Skin epidermis (tissue), 12 donors: ENCODE data around the gene PDLIM7.
"Not testable (repeated sequence)": the region's sequence is repeated elsewhere in the genome, so short reads cannot be mapped to it uniquely, and the experiment has no call there.

ENCODE experiments used
- H3K27ac ChIP-seq, 21 experiments: fragments of 200-600 bp; sonication (generic) in 11 of 21; one replicate each; pipeline ENCODE4 v1.5.0; 2020; ENCODE audit warnings: mild to moderate bottlenecking in 3 of 21, inconsistent platforms in 2 of 21, moderate library complexity in 2 of 21
- H3K4me3 ChIP-seq, 7 experiments: fragments of 200-600 bp; sonication (generic) in 2 of 7; one replicate each; pipeline ENCODE4 v1.5.0; 2020; ENCODE audit warnings: inconsistent platforms in 2 of 7, mild to moderate bottlenecking in 2 of 7, moderate library complexity in 1 of 7

The PDLIM7 gene

DNA sequence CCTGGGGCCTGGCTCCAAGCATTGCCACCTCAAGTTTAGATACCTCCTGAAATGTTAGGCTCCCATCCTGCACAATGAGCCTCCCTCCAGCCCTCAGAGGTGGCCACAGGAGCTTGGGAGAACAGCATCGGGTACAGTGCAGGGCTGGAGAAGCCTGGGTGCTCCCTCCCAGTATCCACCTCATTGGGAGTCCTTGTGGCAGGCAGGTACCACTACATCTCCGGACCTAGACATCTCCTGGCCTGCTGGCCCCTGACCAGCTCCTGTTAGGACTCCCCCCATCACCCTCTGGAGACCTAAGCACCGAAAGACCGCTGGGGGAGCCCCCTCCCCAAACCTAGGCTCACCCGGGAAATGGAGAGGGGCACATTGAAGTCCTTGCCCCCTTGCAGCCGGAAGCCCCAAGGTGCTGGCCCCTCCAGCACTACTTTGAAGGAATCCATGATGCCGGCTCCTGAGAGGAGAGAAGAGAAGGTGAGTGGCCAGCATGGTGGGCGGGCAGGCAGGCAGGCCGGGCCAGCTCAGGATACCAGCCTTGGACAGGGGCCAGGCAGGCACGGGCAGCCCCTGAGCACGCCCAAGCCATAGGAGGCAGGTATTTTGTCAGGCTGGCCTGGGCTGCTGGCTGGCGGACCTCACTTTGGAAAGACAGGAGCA is 1.2 kb downstream of the PDLIM7 start:
- Histone ChIP-seq H3K4me3 (peak overlapping the region; percentile 60 to 79 (median 71)), H3K27ac (peak overlapping the region in 20 of 21 experiments; percentile 78 to 96 (median 87))

DNA sequence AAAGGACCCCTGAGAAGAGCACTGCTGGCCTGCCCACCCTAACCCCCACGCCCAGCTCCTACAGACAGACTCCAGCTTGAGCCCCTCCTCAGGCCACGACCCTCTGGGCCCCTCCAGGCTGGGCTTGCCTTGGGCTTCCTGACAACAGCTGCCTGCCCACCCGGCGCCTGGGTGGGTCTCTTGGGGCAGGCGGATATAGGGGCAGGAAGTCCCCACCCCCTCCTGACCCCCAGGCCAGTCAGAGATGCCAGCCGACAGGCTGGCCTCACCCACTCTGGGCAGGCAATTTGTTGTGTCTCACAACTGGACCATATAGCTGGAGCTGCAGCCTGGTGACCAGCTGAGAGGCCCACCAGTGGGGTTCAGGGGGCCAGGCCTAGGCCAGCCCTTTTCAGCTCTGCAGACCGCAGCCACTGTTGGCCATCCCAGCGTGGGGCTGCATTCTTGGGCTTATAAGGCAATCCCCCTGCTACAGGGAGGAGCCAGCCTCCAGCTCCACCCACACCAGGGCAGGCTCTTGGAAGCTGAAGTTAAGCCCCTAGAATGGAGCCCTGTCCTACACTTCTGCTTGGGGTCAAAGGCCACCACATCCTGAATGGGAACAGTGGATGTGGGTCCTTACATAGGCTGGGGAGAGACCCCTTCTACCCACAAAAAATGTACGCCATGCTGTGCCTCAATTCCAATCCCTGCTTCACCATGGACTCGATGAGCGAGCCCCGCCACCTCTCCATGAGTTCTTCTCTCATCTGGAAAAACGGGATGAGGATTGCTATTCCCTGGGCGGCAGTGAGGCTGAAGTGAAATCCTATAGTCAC is 2.0 kb downstream of the PDLIM7 start:
- Histone ChIP-seq H3K27ac (peak overlapping the region in 20 of 21 experiments; percentile 3 to 96 (median 87)), H3K4me3 (peak overlapping the region in 4 of 7 experiments; percentile 60 to 73 (median 68))

DNA sequence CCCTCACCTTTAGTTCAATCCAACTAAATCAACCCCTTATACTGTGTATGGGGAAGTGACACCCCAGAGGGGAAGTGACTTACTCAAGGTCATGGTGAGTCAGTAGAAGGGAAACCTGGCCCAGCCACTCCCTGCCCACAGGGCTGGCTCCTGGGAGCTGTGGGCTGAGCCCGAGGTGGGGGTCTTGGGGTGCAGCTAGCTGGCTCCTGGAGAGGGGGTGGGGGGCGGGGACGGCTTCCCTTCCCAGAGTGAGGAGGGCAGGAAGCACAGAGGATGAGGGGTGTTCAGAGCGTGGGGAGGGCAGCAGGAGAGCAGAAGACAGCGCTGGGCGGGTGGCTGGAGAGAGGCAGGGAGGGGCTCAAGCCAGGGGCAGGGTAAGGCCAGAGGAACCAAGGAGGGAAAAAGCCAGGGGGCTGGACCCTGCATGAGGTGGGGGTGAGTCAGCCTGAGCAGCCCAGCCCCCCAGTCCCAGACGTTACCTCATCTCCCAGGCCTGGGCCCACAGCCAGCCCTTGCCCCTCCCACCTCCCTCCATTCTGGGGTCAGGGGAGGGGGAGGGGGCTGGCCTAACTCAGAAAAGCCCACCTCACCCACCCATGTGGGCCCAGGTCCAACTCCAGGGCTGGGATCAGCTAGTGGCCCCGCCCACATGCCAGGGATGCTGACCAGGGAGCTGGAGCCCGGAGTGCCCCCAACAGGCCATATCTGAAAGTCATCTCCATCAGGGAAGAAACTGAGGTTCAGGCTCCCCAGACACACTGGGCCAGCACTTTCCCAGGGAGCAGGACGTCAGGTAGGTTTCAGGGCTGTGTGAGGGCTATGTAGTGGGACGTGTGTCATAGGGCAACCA is 2.8 kb downstream of the PDLIM7 start:
- Histone ChIP-seq H3K4me3 (peak overlapping the region in 2 of 7 experiments; percentile 64 to 71), H3K27ac (peak overlapping the region in 20 of 21 experiments; percentile 18 to 96 (median 85))

DNA sequence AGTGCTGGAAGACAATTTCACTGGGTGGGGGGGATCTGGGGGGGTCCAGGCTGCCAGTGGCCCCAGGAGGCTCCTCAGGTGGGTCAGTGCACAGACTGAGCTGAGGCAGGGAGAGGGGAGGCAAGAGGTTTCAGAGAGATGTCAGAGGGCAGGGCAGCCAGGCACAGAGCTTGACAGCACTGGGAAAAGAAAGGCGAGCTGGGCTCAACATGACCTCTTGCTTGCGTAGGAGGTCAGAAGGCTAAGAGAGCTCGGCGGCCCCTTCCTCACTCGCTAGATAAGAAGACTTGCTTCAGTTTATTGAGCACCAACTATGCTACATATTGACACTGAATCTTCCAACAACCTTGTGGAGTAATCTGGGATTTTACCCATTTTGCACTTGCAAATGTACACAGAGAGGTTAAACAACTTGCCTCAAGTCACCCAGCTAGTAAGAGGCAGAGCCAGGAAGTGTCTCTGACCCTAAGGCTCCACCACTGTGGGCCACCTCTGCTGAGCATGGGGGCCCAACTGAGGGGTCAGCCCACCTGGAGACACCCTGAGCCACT is 3.5 kb downstream of the PDLIM7 start:
- Histone ChIP-seq H3K4me3 (no peak overlapping the region), H3K27ac (peak overlapping the region in 20 of 21 experiments; percentile 18 to 96 (median 85))

GRCh38 chr5:177492841-177493240 is 4.6 kb downstream of the PDLIM7 start:
- peak overlapping the region in 7 of 21 experiments; percentile 10 to 88 (median 32) for H3K27ac ChIP-seq
- no peak overlapping the region for H3K4me3 ChIP-seq

DNA sequence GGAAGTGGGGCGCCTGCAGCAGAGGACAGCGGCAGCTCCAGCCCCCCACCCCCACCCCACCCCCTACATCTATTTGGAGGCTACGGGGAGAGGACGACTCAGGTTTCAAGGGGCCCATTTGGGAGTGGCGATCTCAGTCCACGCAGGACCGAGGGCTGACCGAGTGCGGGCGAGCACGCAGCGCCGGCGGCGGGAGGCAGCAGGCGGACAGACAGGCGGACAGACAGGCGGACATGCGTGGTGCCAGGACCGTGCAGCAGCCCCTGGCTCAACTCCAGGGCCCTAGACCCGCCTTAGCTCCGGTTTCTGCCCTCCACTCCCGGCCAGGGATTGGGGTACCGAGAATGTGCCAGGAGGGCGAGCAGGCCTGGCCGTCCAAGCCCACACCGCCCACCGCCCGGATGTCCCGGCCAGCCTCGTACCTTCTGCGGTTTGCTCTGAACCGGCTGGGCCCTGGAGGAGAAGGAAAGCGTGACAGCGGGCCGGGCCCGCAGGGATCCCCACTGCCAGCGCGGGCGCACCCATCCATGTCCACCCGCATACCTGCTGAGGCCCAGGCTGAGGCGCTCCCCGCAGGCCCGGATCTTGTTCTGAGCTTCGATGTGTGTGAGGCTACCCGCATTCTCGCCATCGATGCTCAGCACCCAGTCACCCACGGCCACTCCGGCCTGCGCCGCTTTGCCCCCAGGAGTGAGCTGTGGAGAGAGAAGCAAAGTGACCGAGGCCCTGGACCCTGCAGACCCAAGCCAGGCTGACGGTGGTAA is 5.2 kb downstream of the PDLIM7 start:
- Histone ChIP-seq H3K4me3 (no peak overlapping the region), H3K27ac (peak overlapping the region in 1 of 21 experiments; percentile 6)

DNA sequence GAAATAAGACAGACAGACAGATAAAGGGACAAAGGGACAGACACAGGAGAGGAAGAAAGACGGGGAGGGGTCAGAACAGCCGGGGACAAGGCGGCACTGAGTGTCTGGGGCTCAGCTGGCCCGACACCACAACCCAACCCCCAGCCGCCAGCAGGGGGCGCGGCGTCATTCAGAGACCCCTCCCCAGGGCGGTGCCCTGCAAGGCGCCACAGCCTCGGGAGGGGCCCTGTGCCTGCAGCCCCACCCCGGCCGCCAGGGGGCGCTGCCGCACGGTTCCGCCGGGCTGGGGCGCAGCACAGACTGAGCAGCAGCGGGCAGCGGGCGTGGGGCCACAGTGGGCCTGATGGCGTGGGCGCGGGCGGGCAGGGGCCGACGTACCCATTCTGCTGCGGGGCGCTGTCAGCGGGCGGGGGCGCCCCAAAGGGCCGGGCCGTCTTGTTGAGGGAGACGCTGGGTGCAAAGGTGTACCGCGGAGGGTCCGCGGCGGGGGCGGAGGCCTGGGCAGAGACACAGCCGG is 5.9 kb downstream of the PDLIM7 start:
- H3K4me3 ChIP-seq, result no peak overlapping the region

DNA sequence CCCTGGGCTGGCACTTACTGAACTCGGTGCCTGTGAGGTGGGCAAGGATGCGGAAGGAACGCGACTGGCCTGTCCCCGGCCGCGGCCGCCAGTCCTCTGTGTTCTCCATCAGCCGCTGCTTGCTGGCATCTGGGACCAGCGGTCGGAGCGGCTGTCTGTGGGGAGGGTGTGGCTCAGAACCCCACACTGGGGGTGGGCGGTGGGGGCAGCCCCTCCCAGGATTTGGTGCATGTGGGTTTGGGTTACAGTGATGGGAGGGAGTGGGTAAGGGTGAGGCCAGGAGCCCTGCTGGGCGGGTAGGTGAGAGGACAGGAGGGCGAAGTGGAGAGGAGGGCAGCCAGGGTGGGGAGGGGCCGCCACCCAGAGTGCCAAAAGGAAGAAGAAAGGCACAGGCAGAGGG is 6.4 kb downstream of the PDLIM7 start:
- no peak overlapping the region for H3K4me3 ChIP-seq
- H3K27ac ChIP-seq, result no peak overlapping the region

More for the DNA sequence above, 5.9 kb downstream of the PDLIM7 start:
- peak overlapping the region in 1 of 21 experiments; percentile 6 for H3K27ac ChIP-seq

- Histone ChIP-seq H3K4me3 (no peak overlapping the region), H3K27ac (no peak overlapping the region)
Observed at GRCh38 chr5:177490311-177490991, 7.0 kb downstream of the PDLIM7 start.

- H3K4me3 ChIP-seq, result no peak overlapping the region
- no peak overlapping the region for H3K27ac ChIP-seq
Observed at GRCh38 chr5:177489119-177489716, 8.2 kb downstream of the PDLIM7 start.

GRCh38 chr5:177487975-177488374 is 9.4 kb downstream of the PDLIM7 start:
- H3K4me3 ChIP-seq, result no peak overlapping the region
- no peak overlapping the region for H3K27ac ChIP-seq

DNA sequence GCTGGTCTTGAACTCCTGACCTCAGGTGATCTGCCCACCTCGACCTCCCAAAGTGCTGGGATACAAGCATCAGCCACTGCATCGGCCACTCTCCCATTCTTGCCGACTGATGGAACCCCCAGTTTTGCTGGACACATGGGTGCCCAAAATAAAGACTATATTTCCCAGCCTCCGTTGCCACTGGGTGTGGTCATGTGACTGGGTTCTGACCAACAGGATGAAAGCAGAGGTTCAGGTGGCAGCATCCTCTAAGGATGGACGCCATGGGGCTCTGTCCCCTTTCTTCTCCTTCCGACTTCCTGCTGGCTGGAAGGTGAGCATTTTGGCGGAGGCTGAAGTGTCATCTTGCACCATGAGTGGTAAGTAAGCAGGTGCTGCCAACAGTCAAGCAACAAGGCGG is 10.3 kb downstream of the PDLIM7 start:
- H3K27ac ChIP-seq, result no peak overlapping the region

GRCh38 chr5:177486256-177486655 is 11.1 kb downstream of the PDLIM7 start:
- H3K27ac ChIP-seq, result no peak overlapping the region
- H3K4me3 ChIP-seq, result no peak overlapping the region

More for the DNA sequence above, 10.3 kb downstream of the PDLIM7 start:
- no peak overlapping the region for H3K4me3 ChIP-seq

- H3K27ac ChIP-seq, H3K4me3 ChIP-seq: not testable (repeated sequence)
Observed at GRCh38 chr5:177485753-177486152, 11.7 kb downstream of the PDLIM7 start.

DNA sequence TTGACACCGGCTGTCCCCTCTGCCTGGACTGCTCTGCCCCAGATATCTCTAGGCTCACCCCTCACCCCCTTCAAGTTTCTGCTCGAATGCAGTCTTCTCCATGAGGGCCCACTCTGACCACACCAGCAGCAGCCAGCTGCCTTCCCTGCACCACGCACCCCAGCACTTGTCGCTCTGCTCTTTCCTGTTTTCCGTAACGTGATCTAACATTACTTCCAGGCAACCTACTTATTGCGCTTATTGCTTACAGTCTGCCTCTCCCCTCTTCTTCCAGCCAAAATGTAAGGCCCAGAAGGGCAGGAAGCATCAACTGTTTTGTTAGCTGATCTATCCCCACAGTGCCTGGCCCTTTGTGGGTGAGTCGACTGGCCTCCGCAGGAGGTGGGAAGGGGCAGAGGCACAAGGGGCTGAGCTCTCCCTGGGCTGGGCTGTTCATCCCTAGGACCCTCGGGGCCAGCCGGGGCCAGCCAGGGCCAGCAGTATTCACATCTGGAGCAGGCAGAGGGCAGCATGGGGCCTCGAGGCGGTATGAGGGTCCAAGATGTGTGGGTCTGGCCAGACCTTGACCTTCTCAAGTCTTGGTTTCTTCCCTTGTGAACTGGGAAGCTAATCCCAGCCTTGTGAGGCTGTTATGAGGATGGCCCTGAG is 12.4 kb downstream of the PDLIM7 start:
- no peak overlapping the region for H3K4me3 ChIP-seq
- H3K27ac ChIP-seq, result no peak overlapping the region

DNA sequence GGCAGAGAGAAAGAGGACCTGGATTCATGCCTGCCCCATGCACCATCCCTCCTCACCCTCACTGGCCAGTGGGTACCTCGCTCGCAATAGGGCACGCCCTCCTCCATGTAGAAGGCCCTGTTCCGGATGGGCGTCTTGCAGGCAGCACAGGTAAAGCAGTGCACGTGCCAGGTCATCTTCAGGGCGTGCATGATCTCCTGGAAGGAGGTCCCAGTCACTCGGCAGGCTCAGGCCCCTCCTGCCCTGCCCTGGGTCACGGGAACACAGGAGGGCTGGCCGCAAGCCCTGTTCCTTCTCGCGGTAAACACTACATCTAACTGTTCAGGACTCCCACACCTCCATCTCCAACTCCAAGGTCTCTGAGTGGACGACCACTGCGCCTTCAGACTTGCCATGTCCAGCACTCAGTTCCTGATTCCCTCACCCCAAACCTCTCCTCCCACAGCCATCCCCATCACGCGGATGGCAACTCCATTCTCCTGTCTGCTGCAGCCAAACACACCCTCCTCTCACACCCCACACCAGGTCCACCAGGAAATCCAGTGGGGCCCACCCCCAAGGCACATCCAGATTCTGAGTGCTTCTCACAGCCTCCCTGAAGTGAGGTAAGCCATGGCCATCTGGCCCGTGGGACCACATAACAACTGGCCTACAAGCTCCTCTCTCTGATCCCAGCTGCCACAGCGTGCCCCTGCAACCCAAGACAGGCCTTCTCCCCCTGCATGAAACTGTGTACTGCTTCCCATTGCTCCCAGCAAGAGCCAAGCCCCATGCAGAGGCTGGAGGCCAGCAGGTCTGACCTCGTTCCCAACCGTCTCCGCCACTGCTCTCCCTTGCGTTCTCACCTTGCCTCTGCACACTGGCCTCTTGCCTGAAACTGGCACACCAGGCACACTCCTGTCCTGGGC is 13.2 kb downstream of the PDLIM7 start:
- Histone ChIP-seq H3K27ac (no peak overlapping the region), H3K4me3 (no peak overlapping the region)
